Measurements from ENCODE around the gene DMBT1. TPM values are rescaled to one million over a fixed set of nuclear protein-coding genes. Genes with fewer than 3 reads are reported as not detected.

The DMBT1 gene
- total and polyA plus RNA-seq, 9 donors = 0.03 to 0.46 (median 0.10) TPM; not detected in 2

DNA sequence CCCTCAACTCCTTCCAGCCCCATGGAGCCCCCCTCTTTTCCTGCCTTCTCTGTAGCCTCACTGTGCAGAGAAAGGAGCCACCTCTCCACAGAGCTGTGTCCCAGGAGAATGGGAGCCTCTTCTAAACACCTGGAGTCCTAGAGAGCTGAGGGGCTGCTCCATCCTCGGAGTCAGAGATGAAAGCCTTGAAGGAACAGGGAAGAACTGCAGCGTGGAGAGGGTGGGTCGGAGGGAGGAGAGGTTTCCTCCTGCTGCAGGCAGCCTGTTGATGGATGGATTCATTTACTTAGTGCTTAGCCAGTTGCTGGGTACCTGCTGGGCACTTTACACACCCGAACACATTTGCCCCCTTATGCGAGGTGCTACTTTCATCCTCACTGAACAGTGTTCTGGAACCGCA lies 100.1 kb downstream of the DMBT1 start:
- intact Hi-C loops (cut with DNase I) = no loop called here
- Histone ChIP-seq H3K27me3 (no peaks in the 10 kb centered on the region), H3K4me1 (ENCODE audit: insufficient read depth) (no peaks in the 10 kb centered on the region), H3K36me3 (no peaks in the 10 kb centered on the region), H3K9me3 (no peaks in the 10 kb centered on the region), H3K27ac (no peak overlapping the region), H3K4me3 (no peak overlapping the region)
- 69 to 79% (median 72%) methylated on average over 6 of the region's 6 CpGs for WGBS, 3 donors
- TF ChIP-seq, protein P1, sequence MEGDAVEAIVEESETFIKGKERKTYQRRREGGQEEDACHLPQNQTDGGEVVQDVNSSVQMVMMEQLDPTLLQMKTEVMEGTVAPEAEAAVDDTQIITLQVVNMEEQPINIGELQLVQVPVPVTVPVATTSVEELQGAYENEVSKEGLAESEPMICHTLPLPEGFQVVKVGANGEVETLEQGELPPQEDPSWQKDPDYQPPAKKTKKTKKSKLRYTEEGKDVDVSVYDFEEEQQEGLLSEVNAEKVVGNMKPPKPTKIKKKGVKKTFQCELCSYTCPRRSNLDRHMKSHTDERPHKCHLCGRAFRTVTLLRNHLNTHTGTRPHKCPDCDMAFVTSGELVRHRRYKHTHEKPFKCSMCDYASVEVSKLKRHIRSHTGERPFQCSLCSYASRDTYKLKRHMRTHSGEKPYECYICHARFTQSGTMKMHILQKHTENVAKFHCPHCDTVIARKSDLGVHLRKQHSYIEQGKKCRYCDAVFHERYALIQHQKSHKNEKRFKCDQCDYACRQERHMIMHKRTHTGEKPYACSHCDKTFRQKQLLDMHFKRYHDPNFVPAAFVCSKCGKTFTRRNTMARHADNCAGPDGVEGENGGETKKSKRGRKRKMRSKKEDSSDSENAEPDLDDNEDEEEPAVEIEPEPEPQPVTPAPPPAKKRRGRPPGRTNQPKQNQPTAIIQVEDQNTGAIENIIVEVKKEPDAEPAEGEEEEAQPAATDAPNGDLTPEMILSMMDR (IDR thresholded peaks at IDR 0.05) = no peak
- TF ChIP-seq EP300 (IDR thresholded peaks at IDR 0.05) (no peak), POLR2A (IDR thresholded peaks at IDR 0.05) (no peak)
- DNase-seq = no peak

DNA sequence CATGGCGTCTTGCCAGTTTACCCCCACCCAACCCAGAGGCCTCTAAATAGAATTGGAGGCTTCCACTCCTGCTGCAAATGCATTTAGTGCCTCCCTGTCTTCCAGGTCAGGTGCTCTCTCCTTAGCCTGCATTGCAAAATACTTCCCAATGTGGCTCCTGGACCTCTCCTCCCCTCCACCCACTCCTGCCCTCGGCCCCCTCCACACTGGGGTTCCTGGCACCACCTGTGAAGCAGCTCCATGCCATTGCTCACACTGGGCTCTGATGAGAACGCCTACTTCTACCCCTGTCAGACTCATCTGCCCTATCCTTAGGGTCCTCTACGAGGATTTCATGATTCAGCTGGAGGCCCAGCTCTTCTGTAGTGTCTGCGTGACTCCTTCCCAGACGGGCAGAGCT lies 101.7 kb downstream of the DMBT1 start:
- H3K36me3 ChIP-seq = no peaks in the 10 kb centered on the region
- TF ChIP-seq, protein P1 (IDR thresholded peaks at IDR 0.05) = no peak
- TF ChIP-seq POLR2A (IDR thresholded peaks at IDR 0.05) (no peak), EP300 (IDR thresholded peaks at IDR 0.05) (no peak)
- 62 to 67% (median 63%) methylated on average over 6 of the region's 6 CpGs for WGBS, 3 donors
- intact Hi-C loops (cut with DNase I) = no loop called here
- H3K27me3 ChIP-seq = no peaks in the 10 kb centered on the region
- no peaks in the 10 kb centered on the region for H3K9me3 ChIP-seq
- no peaks in the 10 kb centered on the region for H3K4me1 ChIP-seq (ENCODE audit: insufficient read depth)
- no peak overlapping the region for H3K4me3 ChIP-seq
- no peak overlapping the region for H3K27ac ChIP-seq
- no peak for DNase-seq

DNA sequence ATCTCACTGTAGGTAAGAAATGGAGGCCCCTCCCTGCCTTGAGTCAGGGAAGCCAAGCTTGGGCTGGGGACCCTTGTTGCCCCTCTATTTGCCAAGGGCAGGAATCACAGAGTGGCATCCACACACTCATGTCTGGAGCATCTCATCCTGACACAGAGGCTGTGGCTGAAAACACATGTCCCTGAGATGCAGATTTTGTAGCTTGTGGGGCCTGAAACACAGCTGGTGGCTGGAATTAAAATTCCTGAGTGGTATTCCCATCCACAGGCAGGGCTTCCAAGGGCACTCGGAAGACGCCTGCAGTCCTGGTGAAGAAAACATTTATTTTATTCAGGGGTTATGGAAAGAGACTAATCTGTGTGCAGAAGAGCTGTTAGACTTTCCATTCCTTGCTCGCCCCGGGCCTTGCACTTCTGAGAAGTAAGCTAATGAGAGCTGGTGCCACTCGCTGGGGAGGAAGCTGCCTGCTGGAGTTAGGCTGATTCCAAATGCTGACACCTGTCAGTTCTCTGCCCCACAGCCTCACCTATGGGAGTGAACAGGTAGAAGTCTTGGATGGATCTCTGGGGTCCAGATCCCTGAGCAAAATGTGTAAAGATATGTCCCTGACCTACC lies 103.1 kb downstream of the DMBT1 start:
- no peak for DNase-seq
- H3K4me1 ChIP-seq (ENCODE audit: insufficient read depth) = no peaks in the 10 kb centered on the region
- 85 to 90% (median 86%) methylated on average over 5 of the region's 5 CpGs for WGBS, 3 donors
- H3K27me3 ChIP-seq = no peaks in the 10 kb centered on the region
- H3K4me3 ChIP-seq = no peak overlapping the region
- H3K27ac ChIP-seq = no peak overlapping the region
- intact Hi-C loops (cut with DNase I) = no loop called here
- H3K36me3 ChIP-seq = no peaks in the 10 kb centered on the region
- TF ChIP-seq, protein P1 (IDR thresholded peaks at IDR 0.05) = no peak
- TF ChIP-seq POLR2A (IDR thresholded peaks at IDR 0.05) (no peak), EP300 (IDR thresholded peaks at IDR 0.05) (no peak)
- H3K9me3 ChIP-seq = no peaks in the 10 kb centered on the region

DNA sequence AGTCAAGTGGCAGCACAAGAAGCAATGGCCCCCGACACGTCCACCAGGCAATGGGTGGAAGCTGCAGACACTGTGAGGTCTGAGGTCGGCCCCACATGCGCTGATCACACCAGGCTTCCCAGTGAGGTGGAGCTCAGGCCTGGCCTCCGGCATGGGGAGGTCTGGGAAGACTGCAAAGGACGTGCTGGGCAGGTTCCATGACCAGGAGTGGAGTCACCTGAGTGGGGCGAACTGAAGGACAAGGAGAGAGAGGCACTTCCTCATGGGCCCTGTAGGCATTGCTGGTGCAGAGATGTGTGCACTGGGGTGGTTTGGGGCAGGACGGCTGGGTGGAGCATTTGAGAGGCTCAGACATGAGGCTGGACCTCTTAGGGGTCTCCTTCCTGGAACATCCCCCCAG lies 103.9 kb downstream of the DMBT1 start:
- H3K4me1 ChIP-seq (ENCODE audit: insufficient read depth) = no peaks in the 10 kb centered on the region
- H3K36me3 ChIP-seq = no peaks in the 10 kb centered on the region
- no peak overlapping the region for H3K27ac ChIP-seq
- intact Hi-C loops (cut with DNase I) = no loop called here
- H3K27me3 ChIP-seq = no peaks in the 10 kb centered on the region
- WGBS, 3 donors = 80 to 87% (median 83%) methylated on average over 8 of the region's 8 CpGs
- no peak overlapping the region for H3K4me3 ChIP-seq
- DNase-seq = no peak
- TF ChIP-seq EP300 (IDR thresholded peaks at IDR 0.05) (no peak), POLR2A (IDR thresholded peaks at IDR 0.05) (no peak)
- TF ChIP-seq, protein P1 (IDR thresholded peaks at IDR 0.05) = no peak
- H3K9me3 ChIP-seq = no peaks in the 10 kb centered on the region
